Parathyroid adenoma (tissue), 2 donors: ENCODE measurements around the gene TMPRSS6.

Source experiments
- H2AFZ ChIP-seq: fragments of 300-600 bp; sonication (generic); one replicate; pipeline ENCODE4 v1.7.0; 2017; ENCODE audit warnings: antibody characterized with exemption, mild to moderate bottlenecking
- H3K27ac ChIP-seq: fragments of 300-600 bp; sonication (generic); one replicate; pipeline ENCODE4 v1.7.0; 2017
- H3K27me3 ChIP-seq: fragments of 300-600 bp; sonication (generic); one replicate; pipeline ENCODE4 v1.7.0; 2017; ENCODE audit warnings: low read length; ENCODE audit not compliant: control insufficient read depth, insufficient read depth
- H3K36me3 ChIP-seq: fragments of 300-600 bp; sonication (generic); one replicate; pipeline ENCODE4 v1.7.0; 2017; ENCODE audit warnings: low read length; ENCODE audit not compliant: control insufficient read depth, insufficient read depth
- H3K4me1 ChIP-seq: fragments of 300-600 bp; sonication (generic); one replicate; pipeline ENCODE4 v1.7.0; 2017; ENCODE audit warnings: control low read depth
- H3K4me2 ChIP-seq: fragments of 300-600 bp; sonication (generic); one replicate; pipeline ENCODE4 v1.7.0; 2017; ENCODE audit warnings: low read length
- H3K4me3 ChIP-seq: fragments of 300-600 bp; sonication (generic); one replicate; pipeline ENCODE4 v1.7.0; 2017; ENCODE audit warnings: low read depth, low read length
- H3K79me2 ChIP-seq: fragments of 300-600 bp; sonication (generic); one replicate; pipeline ENCODE4 v1.7.0; 2017; ENCODE audit warnings: control low read depth
- H3K9ac ChIP-seq: fragments of 300-600 bp; sonication (generic); one replicate; pipeline ENCODE4 v1.7.0; 2017; ENCODE audit warnings: mild to moderate bottlenecking
- H3K9me3 ChIP-seq: fragments of 300-600 bp; sonication (generic); one replicate; pipeline ENCODE4 v1.7.0; 2017; ENCODE audit warnings: low read length; ENCODE audit not compliant: control insufficient read depth
- CTCF ChIP-seq: fragments of 300-600 bp; sonication (generic); IDR thresholded peaks from one replicate; pipeline ENCODE4 v1.7.0; 2017; ENCODE audit warnings: antibody characterized with exemption, mild to moderate bottlenecking
- donor health status: primary hyperparathyroidism.

Gene TMPRSS6

GRCh38 chr22:37111156-37111717 lies 1.7 kb upstream of the TMPRSS6 start:
- H3K79me2 ChIP-seq = no peaks in the 10 kb centered on the region
- H3K9ac ChIP-seq = no peak overlapping the region
- no peaks in the 10 kb centered on the region for H3K4me1 ChIP-seq
- H3K27ac ChIP-seq = no peak overlapping the region
- H3K9me3 ChIP-seq = no peaks in the 10 kb centered on the region
- no peak overlapping the region for H2AFZ ChIP-seq
- no peak overlapping the region for H3K4me3 ChIP-seq
- no peaks in the 10 kb centered on the region for H3K36me3 ChIP-seq
- H3K4me2 ChIP-seq = no peak overlapping the region
- TF ChIP-seq CTCF = no peak
- H3K27me3 ChIP-seq = no peaks in the 10 kb centered on the region

- Histone ChIP-seq H3K9me3 (no peaks in the 10 kb centered on the region), H3K27me3 (no peaks in the 10 kb centered on the region), H3K79me2 (no peaks in the 10 kb centered on the region), H3K4me3 (no peak overlapping the region), H3K27ac (no peak overlapping the region), H2AFZ (no peak overlapping the region), H3K36me3 (no peaks in the 10 kb centered on the region), H3K9ac (no peak overlapping the region), H3K4me2 (no peak overlapping the region), H3K4me1 (no peaks in the 10 kb centered on the region)
- no peak for TF ChIP-seq CTCF
Measured at GRCh38 chr22:37107816-37108621, 1.5 kb downstream of the TMPRSS6 start.

GRCh38 chr22:37105990-37106389 lies 3.5 kb downstream of the TMPRSS6 start:
- Histone ChIP-seq H3K27ac (no peak overlapping the region), H3K4me2 (no peak overlapping the region), H3K27me3 (no peaks in the 10 kb centered on the region), H2AFZ (no peak overlapping the region), H3K4me3 (no peak overlapping the region), H3K36me3 (no peaks in the 10 kb centered on the region), H3K9me3 (no peaks in the 10 kb centered on the region), H3K79me2 (no peaks in the 10 kb centered on the region), H3K4me1 (no peaks in the 10 kb centered on the region), H3K9ac (no peak overlapping the region)
- TF ChIP-seq CTCF = no peak

GRCh38 chr22:37105154-37105553 lies 4.4 kb downstream of the TMPRSS6 start:
- no peaks in the 10 kb centered on the region for H3K9me3 ChIP-seq
- no peak for TF ChIP-seq CTCF

More at GRCh38 chr22:37105154-37105553, 4.4 kb downstream of the TMPRSS6 start:
- no peaks in the 10 kb centered on the region for H3K27me3 ChIP-seq
- H3K36me3 ChIP-seq = no peaks in the 10 kb centered on the region
- no peak overlapping the region for H2AFZ ChIP-seq
- H3K4me2 ChIP-seq = no peak overlapping the region
- no peaks in the 10 kb centered on the region for H3K79me2 ChIP-seq
- H3K4me1 ChIP-seq = no peaks in the 10 kb centered on the region
- no peak overlapping the region for H3K4me3 ChIP-seq
- H3K27ac ChIP-seq = no peak overlapping the region
- H3K9ac ChIP-seq = no peak overlapping the region
